GM19193 (cell line): ENCODE measurements around the gene RILPL1.

ENCODE experiments used
- POLR2A ChIP-seq: IDR thresholded peaks from 4 replicates; pipeline ENCODE4 v1.6.1; 2011; ENCODE audit not compliant: insufficient read depth, insufficient read length; ENCODE audit errors: extremely low read depth

RILPL1 gene

DNA sequence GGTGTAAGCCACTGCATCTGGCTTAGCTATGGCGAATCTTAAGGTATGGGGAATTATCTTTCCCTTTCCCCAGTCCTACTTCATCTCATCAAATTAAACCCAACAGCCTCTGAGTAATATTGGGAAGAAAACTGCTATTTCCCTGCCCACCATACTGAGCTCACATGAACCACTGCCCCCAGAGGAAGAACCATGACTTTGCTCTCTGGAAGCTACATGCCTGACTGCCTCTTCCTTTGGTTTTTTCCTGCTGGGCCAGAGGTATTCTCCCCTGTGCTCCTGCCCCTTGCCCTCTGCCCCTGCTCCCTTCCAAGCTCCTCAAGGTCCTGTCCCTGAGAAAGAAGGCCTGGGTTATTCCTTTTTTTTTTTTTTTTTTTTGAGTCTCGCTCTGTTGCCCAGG lies 112.2 kb downstream of the RILPL1 start:
- TF ChIP-seq POLR2A: no peak
